ENCODE data around the gene ALDH16A1. TPM values are rescaled to one million over a fixed set of nuclear protein-coding genes. Genes with fewer than 3 reads are reported as not detected.
A peak's percentile ranks its signal among the peaks of the same experiment; 100 is the strongest.

ALDH16A1 gene
- total and polyA plus RNA-seq, 10 donors: 38.7 to 99.9 (median 49.9) TPM

DNA sequence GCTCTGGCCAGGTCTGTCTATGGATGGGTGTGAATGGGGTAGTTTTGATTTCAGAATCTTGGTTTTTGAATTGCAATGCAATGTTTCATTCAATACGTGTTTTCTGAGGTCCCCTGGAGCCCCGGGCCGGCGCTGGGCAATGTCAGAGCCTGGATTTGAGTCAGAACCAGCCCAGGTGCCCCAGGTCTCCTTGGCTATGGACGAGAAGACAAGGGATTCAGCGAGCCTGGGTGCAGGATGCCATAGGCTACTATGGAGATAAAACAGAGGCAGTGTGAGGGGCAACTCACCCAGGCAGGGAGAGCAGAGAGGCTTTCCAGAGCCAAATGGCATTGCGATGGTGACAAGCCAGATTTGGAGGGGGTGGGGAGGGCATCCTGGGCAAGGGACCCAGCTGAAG lies 33.2 kb downstream of the ALDH16A1 start:
- intact Hi-C loops (cut with DNase I; ENCODE audit: low total_unique reads): no loop called here
- peak overlapping the region in 6 of 8 donors; percentile 89 to 96 (median 93) for H3K27ac ChIP-seq
- no peak for DNase-seq

DNA sequence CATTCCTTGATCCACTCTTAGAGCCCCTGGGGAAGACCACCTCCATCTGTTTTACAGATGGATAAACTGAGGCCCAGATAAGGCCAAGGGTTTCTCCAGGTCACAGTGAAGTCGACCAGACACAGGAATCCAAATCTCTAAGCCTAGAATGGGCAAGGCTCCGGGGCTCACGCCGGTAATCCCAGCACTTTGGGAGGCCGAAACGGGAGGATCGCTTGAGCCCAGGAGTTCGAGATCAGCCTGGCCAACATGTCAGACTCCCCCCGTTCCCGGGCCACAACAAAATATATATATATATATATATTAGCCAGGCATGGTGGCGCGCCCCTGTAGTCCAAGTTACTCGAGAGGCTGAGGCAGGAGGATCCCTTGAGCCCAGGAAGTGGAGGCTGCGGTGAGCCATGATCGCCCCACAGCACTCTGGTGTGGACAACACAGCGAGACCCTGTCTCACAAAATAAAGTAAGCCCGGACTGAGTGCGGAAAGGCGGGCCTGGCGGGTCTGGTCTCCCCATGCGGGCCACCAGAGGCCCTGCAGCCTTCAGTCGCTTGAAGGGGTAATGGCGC lies 33.8 kb downstream of the ALDH16A1 start:
- peaks cover 21 to 49% (median 41%) of the 10 kb centered on the region in 6 donors for H3K4me1 ChIP-seq
- H3K27ac ChIP-seq: peak overlapping the region; percentile 68 to 96 (median 92)
- H3K4me3 ChIP-seq: peak overlapping the region in 5 of 8 donors; percentile 5 to 93 (median 76)
- H3K36me3 ChIP-seq: peaks cover 2 to 78% (median 37%) of the 10 kb centered on the region in 6 donors
- DNase-seq: peak; percentile 84
- H3K9me3 ChIP-seq: no peaks in the 10 kb centered on the region
- WGBS, 5 donors: 62 to 67% (median 65%) methylated on average over 23 of the region's 23 CpGs
- H3K27me3 ChIP-seq (replicated peaks in 1 of 7): no peaks in the 10 kb centered on the region
- no peak for TF ChIP-seq POLR2A (IDR thresholded peaks at IDR 0.05)
- TF ChIP-seq POLR2AphosphoS5 (IDR thresholded peaks at IDR 0.05): no peak
- TF ChIP-seq, protein P1, sequence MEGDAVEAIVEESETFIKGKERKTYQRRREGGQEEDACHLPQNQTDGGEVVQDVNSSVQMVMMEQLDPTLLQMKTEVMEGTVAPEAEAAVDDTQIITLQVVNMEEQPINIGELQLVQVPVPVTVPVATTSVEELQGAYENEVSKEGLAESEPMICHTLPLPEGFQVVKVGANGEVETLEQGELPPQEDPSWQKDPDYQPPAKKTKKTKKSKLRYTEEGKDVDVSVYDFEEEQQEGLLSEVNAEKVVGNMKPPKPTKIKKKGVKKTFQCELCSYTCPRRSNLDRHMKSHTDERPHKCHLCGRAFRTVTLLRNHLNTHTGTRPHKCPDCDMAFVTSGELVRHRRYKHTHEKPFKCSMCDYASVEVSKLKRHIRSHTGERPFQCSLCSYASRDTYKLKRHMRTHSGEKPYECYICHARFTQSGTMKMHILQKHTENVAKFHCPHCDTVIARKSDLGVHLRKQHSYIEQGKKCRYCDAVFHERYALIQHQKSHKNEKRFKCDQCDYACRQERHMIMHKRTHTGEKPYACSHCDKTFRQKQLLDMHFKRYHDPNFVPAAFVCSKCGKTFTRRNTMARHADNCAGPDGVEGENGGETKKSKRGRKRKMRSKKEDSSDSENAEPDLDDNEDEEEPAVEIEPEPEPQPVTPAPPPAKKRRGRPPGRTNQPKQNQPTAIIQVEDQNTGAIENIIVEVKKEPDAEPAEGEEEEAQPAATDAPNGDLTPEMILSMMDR (IDR thresholded peaks at IDR 0.05 in 8 of 11, conservative IDR thresholded peaks at IDR 0.05 in 3 of 11): no peak
- intact Hi-C loops (cut with DNase I; ENCODE audit: low total_unique reads): no loop called here

More for the DNA sequence above, 33.2 kb downstream of the ALDH16A1 start:
- WGBS, 5 donors: 91 to 96% (median 94%) methylated on average over 7 of the region's 7 CpGs
- Histone ChIP-seq H3K9me3 (no peaks in the 10 kb centered on the region), H3K36me3 (peaks cover 0 to 78% (median 31%) of the 10 kb centered on the region in 6 donors), H3K4me1 (peaks cover 21 to 45% (median 40%) of the 10 kb centered on the region in 6 donors), H3K4me3 (no peak overlapping the region), H3K27me3 (replicated peaks in 1 of 7) (no peaks in the 10 kb centered on the region)
- TF ChIP-seq POLR2A (IDR thresholded peaks at IDR 0.05) (no peak), POLR2AphosphoS5 (IDR thresholded peaks at IDR 0.05) (no peak)
- TF ChIP-seq, protein P1 (IDR thresholded peaks at IDR 0.05 in 8 of 11, conservative IDR thresholded peaks at IDR 0.05 in 3 of 11): no peak

DNA sequence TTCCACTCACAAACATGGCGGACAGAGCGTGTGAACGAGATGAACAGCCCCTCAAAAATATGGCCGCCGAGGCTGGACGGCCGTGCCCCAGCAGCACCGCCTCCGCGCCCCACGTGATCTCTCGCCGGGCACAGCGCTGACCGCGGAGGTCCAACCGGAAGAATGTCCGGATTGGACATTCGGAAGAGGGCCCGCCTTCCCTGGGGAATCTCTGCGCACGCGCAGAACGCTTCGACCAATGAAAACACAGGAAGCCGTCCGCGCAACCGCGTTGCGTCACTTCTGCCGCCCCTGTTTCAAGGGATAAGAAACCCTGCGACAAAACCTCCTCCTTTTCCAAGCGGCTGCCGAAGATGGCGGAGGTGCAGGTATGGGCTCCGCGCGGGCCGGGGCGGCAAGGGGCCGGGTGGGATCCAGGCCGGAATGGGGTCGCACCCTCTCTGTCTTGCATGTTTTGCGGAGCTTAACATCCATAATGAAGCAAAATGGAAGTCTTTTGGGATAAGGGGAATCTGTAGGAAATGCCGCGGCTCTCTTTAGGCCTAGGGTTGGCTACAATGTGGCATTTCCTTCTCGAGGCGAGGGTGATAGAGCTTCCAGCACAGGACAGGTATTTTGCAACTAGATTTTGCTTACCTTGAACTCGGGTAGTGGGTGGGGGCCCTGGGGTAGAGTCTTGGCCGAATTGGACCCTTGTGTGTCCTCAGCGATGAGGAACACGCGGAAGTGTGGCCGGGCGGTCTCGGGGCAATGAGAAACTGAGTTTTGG lies 34.4 kb downstream of the ALDH16A1 start, which contains the start of gene RPL13A:
Gene RPL13A (plus strand): TSS at position 332 of the 769 bp plus-strand sequence. CDS start 22 bp downstream, at position 354.
- H3K4me1 ChIP-seq: peaks cover 21 to 56% (median 45%) of the 10 kb centered on the region in 6 donors
- peaks cover 2 to 78% (median 41%) of the 10 kb centered on the region in 6 donors for H3K36me3 ChIP-seq
- peak within 1 kb of the TSS; percentile 89 to 98 (median 93) for H3K27ac ChIP-seq
- intact Hi-C loops (cut with DNase I; ENCODE audit: low total_unique reads): no loop called here
- 0 to 1% (median 1%) methylated on average over 40 to 57 of the region's 57 CpGs for whole genome bisulfite sequencing, 5 donors
- peak within 1 kb of the TSS; percentile 76 to 99 (median 93) for H3K4me3 ChIP-seq
- no peaks in the 10 kb centered on the region for H3K27me3 ChIP-seq (replicated peaks in 1 of 7)
- TF ChIP-seq POLR2A (IDR thresholded peaks at IDR 0.05): peak; percentile 97 to 99 (median 98)
- TF ChIP-seq, protein P1 (IDR thresholded peaks at IDR 0.05 in 8 of 11, conservative IDR thresholded peaks at IDR 0.05 in 3 of 11): peak in 4 of 11 experiments; percentile 12 to 40 (median 32)
- TF ChIP-seq POLR2AphosphoS5 (IDR thresholded peaks at IDR 0.05): peak; percentile 100
- H3K9me3 ChIP-seq: no peaks in the 10 kb centered on the region
- DNase-seq: peak; percentile 100
